GM19463 (cell line): ENCODE data around the gene PATJ.

Source experiments
- ATAC-seq: cut with Tn5 transposase; IDR thresholded peaks from one replicate; pipeline ENCODE4 v1.9.1; 2021; ENCODE audit warnings: mild to moderate bottlenecking, moderate library complexity; ENCODE audit not compliant: unreplicated experiment

The PATJ gene

DNA sequence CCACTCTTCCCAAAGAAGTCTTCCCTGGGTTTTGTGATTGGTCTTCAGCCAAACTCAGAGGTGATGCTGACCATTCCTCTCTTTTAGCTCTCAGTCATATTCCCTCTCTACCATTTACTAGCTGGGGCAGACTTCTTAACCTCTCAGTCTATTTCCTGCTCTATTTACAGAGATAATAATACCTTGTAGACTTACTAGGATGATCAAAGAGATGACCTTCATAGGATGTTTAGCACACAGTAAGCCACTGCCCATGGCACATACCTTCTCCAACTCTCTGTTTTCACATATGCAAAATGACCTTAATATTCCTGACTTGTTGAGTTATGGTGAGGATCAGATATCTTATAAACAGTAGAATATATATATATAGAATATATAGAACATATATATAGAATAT lies 346.2 kb downstream of the PATJ start:
- ATAC-seq, result no peak

DNA sequence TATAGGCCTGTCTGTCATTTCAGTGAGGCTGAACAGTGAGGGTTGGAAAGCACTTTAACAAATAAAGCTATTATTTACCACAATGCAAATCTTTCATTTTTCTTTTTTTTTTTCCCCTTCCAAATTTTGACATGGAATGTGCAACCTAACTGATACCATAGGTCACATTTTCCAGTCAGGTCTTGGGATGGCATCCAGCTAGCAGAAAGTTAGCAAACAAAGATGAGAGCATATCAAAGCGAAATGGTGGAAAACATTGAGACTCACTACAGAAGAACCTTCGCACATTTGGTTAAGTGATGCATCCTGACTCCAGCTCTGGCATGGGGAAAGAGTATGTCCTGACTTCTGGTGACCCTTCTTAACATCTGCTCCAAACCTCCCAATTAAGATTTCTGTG lies 347.3 kb downstream of the PATJ start:
- ATAC-seq, result no peak

DNA sequence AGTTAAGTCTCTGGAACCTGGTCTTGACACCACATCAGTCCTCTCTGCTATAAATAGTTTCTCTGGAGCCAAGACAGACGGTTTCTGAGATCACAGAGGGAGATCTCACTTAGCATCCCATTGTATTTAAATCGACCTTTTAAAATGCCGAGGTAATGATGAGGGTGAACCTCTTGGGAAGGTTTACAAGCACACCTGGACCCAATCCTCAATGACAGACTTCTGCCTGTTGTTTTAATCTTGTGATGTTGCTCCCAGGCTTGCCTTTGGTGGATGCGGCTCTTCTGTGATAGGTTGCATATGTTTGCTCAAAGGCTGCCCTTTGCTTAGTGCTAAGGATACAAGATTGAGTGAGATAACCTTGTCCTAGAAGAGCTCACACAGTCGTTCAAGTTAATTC lies 347.7 kb downstream of the PATJ start:
- ATAC-seq, result no peak

- ATAC-seq, result no peak
Measured at GRCh38 chr1:62092110-62092509, 349.8 kb downstream of the PATJ start.

GRCh38 chr1:62093261-62093660 lies 351.0 kb downstream of the PATJ start:
- ATAC-seq, result no peak

GRCh38 chr1:62097464-62097863 lies 355.2 kb downstream of the PATJ start:
- ATAC-seq, result no peak

DNA sequence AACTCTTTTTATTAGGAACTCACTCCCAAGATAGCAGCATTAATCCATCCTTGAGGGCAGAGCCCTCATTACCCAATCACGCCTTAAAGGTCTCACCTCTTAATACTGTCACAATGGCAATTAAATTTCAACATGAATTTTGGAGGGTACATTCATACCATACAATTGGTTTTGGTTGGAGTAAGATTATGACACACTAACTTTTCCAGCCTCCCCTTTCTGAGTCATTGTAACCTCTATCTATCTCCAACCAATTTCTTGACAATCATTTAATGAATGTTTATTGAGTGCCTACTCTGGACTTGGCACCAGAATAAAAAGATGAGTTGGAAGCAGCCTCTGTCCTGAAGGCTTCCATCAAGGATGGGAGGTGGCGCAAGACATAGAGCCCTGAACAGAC lies 358.2 kb downstream of the PATJ start:
- ATAC-seq, result no peak

- no peak for ATAC-seq
Measured at GRCh38 chr1:62103846-62104245, 361.6 kb downstream of the PATJ start.

DNA sequence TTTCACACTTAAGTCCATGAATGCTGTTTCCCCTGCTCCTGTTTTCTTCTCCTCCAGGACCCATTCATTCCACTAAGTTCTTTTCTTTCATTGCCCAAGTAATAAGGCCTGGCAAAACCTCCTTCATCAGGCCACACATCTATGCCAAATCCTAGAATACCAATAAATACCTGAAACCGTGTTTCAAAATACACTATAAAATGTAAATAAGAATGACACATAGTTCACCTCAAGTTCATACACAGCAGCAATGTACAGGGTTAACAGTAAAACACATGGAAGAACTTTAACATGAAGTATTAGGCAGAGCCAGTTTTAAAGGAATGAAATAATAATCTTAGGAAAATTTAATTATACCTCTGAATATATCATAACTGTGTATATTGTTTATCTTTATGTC lies 365.6 kb downstream of the PATJ start:
- ATAC-seq, result no peak

- ATAC-seq, result no peak
Measured at GRCh38 chr1:62109124-62109523, 366.8 kb downstream of the PATJ start.

GRCh38 chr1:62110198-62110817 lies 368.0 kb downstream of the PATJ start:
- no peak for ATAC-seq

DNA sequence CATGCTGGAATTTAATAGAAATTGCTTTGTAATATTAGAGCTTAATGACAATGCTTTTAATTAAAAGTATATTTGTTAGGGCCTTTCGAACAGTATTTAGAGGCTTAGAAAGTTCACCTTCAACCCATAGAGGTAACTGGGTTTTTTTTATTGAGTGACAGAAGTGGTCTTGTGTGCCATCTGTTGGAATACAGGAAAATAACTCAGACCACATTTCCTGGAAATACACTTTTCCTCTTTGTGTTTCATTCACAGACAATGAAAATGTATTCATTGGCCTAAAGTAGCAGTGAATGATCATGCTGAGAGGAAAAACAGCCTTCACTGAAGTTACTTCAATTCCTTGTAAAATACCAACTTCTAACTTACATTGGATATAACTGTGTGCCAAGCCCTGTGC lies 368.8 kb downstream of the PATJ start:
- no peak for ATAC-seq

DNA sequence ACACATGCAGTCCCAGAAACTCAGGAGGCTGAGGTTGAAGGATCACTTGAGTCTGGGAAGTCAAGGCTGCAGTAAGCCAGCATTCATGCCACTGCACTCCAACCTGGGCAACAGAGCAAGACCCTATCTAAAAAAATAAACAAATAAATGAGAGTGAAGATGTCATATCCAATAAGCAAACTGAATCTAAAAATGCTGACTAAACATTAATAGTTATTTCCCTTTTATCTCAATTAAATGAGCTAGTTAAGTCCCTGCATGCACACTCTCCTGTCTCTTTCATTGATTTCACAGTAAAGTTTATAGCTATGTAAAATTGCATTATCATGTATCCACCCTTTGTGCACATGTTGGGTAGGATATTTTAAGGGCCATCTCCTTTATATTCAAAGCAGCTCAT lies 371.2 kb downstream of the PATJ start:
- no peak for ATAC-seq

DNA sequence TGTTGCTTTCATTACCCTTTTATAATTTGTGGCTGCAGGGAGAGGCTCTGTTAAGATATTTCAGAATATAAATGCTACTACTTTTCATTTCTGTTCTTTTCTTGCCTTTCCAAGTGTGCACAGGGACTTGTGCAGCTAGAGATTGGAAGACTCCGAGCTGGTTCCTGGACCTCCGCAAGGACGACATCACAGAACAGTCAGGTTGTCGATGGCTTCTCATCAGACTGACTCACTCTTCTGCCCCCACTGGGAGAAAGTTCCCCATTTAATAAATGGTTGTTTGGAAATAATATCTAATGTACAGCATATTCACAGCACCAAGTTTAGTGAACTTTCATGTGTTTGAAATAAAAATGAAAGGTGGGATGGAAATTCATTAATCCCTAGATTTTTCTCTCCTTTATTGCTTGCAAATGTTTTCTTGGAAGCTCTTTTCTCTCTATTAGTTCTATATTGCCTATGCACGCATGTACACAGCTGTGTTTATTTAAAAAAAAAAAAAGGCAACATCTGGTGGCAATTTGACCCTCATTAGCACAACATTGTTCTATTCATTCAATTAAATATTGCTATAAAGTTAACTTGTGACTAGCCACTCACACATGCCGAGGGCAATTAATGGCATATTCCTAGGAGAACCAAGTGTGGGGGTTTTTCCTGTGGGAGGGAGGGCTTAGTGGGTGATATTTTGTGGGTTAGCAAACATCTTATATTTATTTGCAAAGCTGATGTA lies 374.9 kb downstream of the PATJ start:
- ATAC-seq, result no peak

- ATAC-seq, result no peak
Measured at GRCh38 chr1:62126579-62127290, 384.5 kb downstream of the PATJ start.

GRCh38 chr1:62128745-62129144 lies 386.5 kb downstream of the PATJ start:
- no peak for ATAC-seq

DNA sequence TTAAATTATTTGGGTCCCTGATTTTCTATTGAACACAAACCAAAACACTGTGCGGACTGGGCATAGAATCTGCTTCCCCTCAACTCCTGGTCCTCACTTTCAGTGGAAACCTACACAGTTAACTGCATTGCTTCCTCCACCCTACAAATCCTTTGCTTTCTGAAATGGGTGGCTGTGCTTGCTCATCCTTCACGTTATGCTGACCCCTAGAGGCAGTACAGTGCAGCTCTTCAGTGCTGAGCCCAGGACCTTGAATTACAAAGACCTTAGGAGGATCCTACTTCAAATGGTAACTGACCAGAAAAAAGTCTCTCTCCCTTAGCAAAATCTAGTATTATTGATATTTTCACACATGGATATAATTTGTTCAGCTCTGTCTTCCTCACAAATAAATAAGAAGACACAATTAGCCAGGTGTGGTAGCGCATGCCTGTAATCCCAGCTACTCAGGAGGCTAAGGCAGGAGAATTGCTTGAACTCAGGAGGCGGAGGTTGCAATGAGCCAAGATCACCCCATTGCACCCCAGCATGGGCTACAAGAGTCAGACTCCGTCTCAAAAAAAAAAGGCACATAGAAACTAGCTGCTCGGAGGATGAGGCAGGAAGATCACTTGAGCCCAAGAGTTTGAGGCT lies 388.9 kb downstream of the PATJ start:
- ATAC-seq, result peak; percentile 87

- ATAC-seq, result no peak
Measured at GRCh38 chr1:62138029-62138428, 395.7 kb downstream of the PATJ start.

DNA sequence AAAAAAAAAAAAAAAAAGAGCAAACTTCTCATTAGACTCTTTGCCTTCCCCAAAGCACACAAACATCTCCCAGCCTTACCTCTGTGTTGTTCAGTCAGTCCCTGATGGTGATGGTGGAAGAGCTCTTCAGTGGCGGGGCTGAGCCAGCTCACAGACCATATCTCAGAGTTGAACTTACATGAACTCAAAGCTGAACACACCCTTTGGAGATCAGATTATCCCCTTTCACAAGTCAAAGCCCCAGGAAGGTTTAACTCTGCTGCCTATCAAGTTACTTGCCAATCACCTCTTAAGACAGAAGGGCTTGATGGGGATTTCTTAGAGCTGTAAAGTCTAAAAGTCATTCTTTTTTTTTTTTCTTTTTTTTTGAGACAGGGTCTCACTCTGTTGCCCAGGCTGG lies 397.1 kb downstream of the PATJ start:
- ATAC-seq, result no peak

- ATAC-seq, result no peak
Measured at GRCh38 chr1:62140666-62141065, 398.4 kb downstream of the PATJ start.

GRCh38 chr1:62142496-62142895 lies 400.2 kb downstream of the PATJ start:
- no peak for ATAC-seq
